Measurements from ENCODE around the gene VPS29. TPM values are rescaled to one million over a fixed set of nuclear protein-coding genes. Genes with fewer than 3 reads are reported as not detected.
"Not testable (repeated sequence)": the region's sequence is repeated elsewhere in the genome, so short reads cannot be mapped to it uniquely, and the experiment has no call there.

Gene VPS29
- polyA plus RNA-seq, 1 donor: 253 TPM

- Histone ChIP-seq H3K27ac (ENCODE audit: low read length) (peak overlapping the region; percentile 67), H3K4me1 (ENCODE audit: control insufficient read depth, insufficient read depth, low read length) (peaks cover 15% of the 10 kb centered on the region), H3K9me3 (ENCODE audit: control insufficient read depth, low read depth, low read length) (no peaks in the 10 kb centered on the region), H3K27me3 (ENCODE audit: control insufficient read depth, insufficient read depth, low read length) (no peaks in the 10 kb centered on the region), H3K4me3 (ENCODE audit: low read length) (no peak overlapping the region), H3K36me3 (ENCODE audit: control insufficient read depth, insufficient read depth, low read length) (peaks cover 15% of the 10 kb centered on the region)
- no CpG with 5 or more reads among the region's 2 CpGs for WGBS (ENCODE audit: insufficient coverage, low lambda C conversion rate)
- DNase-seq: peak; percentile 11 to 67
Measured at GRCh38 chr12:110531741-110532333, 29.9 kb upstream of the VPS29 start.

- WGBS (ENCODE audit: insufficient coverage, low lambda C conversion rate): no CpG with 5 or more reads among the region's 2 CpGs
- H3K27ac ChIP-seq (ENCODE audit: low read length): no peak overlapping the region
- no peak for DNase-seq
Measured at GRCh38 chr12:110530511-110530910, 28.6 kb upstream of the VPS29 start.

GRCh38 chr12:110528277-110528839, 26.4 kb upstream of the VPS29 start:
- H3K4me1 ChIP-seq (ENCODE audit: control insufficient read depth, insufficient read depth, low read length): peaks cover 10% of the 10 kb centered on the region
- no peaks in the 10 kb centered on the region for H3K9me3 ChIP-seq (ENCODE audit: control insufficient read depth, low read depth, low read length)
- H3K4me3 ChIP-seq (ENCODE audit: low read length): no peak overlapping the region
- H3K36me3 ChIP-seq (ENCODE audit: control insufficient read depth, insufficient read depth, low read length): peaks cover 4% of the 10 kb centered on the region
- DNase-seq: no peak
- no peak overlapping the region for H3K27ac ChIP-seq (ENCODE audit: low read length)
- WGBS (ENCODE audit: insufficient coverage, low lambda C conversion rate): no CpG with 5 or more reads among the region's 6 CpGs
- no peaks in the 10 kb centered on the region for H3K27me3 ChIP-seq (ENCODE audit: control insufficient read depth, insufficient read depth, low read length)

More at GRCh38 chr12:110530511-110530910, 28.6 kb upstream of the VPS29 start:
- H3K27me3 ChIP-seq (ENCODE audit: control insufficient read depth, insufficient read depth, low read length): no peaks in the 10 kb centered on the region
- H3K36me3 ChIP-seq (ENCODE audit: control insufficient read depth, insufficient read depth, low read length): peaks cover 7% of the 10 kb centered on the region
- H3K9me3 ChIP-seq (ENCODE audit: control insufficient read depth, low read depth, low read length): no peaks in the 10 kb centered on the region
- peaks cover 15% of the 10 kb centered on the region for H3K4me1 ChIP-seq (ENCODE audit: control insufficient read depth, insufficient read depth, low read length)
- H3K4me3 ChIP-seq (ENCODE audit: low read length): no peak overlapping the region

GRCh38 chr12:110520876-110521712, 19.2 kb upstream of the VPS29 start:
- not testable (repeated sequence) for DNase-seq; H3K27me3 ChIP-seq (ENCODE audit: control insufficient read depth, insufficient read depth, low read length); H3K9me3 ChIP-seq (ENCODE audit: control insufficient read depth, low read depth, low read length); H3K36me3 ChIP-seq (ENCODE audit: control insufficient read depth, insufficient read depth, low read length); H3K4me3 ChIP-seq (ENCODE audit: low read length); H3K27ac ChIP-seq (ENCODE audit: low read length); H3K4me1 ChIP-seq (ENCODE audit: control insufficient read depth, insufficient read depth, low read length)
- 100% methylated on average over 1 of the region's 11 CpGs for WGBS (ENCODE audit: insufficient coverage, low lambda C conversion rate)

GRCh38 chr12:110518014-110518413, 16.1 kb upstream of the VPS29 start:
- not testable (repeated sequence) for H3K27ac ChIP-seq (ENCODE audit: low read length); H3K4me1 ChIP-seq (ENCODE audit: control insufficient read depth, insufficient read depth, low read length); H3K9me3 ChIP-seq (ENCODE audit: control insufficient read depth, low read depth, low read length); DNase-seq; H3K4me3 ChIP-seq (ENCODE audit: low read length); H3K27me3 ChIP-seq (ENCODE audit: control insufficient read depth, insufficient read depth, low read length); H3K36me3 ChIP-seq (ENCODE audit: control insufficient read depth, insufficient read depth, low read length)
- WGBS (ENCODE audit: insufficient coverage, low lambda C conversion rate): no CpG with 5 or more reads among the region's 8 CpGs

GRCh38 chr12:110516995-110517394, 15.1 kb upstream of the VPS29 start:
- no peaks in the 10 kb centered on the region for H3K36me3 ChIP-seq (ENCODE audit: control insufficient read depth, insufficient read depth, low read length)
- no peaks in the 10 kb centered on the region for H3K4me1 ChIP-seq (ENCODE audit: control insufficient read depth, insufficient read depth, low read length)
- no peaks in the 10 kb centered on the region for H3K27me3 ChIP-seq (ENCODE audit: control insufficient read depth, insufficient read depth, low read length)
- H3K27ac ChIP-seq (ENCODE audit: low read length): no peak overlapping the region
- no CpG with 5 or more reads among the region's 3 CpGs for WGBS (ENCODE audit: insufficient coverage, low lambda C conversion rate)
- no peak overlapping the region for H3K4me3 ChIP-seq (ENCODE audit: low read length)
- DNase-seq: no peak
- H3K9me3 ChIP-seq (ENCODE audit: control insufficient read depth, low read depth, low read length): no peaks in the 10 kb centered on the region

- no peak overlapping the region for H3K27ac ChIP-seq (ENCODE audit: low read length)
- WGBS (ENCODE audit: insufficient coverage, low lambda C conversion rate): no CpG with 5 or more reads among the region's 1 CpG
- no peak overlapping the region for H3K4me3 ChIP-seq (ENCODE audit: low read length)
- no peaks in the 10 kb centered on the region for H3K9me3 ChIP-seq (ENCODE audit: control insufficient read depth, low read depth, low read length)
- H3K4me1 ChIP-seq (ENCODE audit: control insufficient read depth, insufficient read depth, low read length): no peaks in the 10 kb centered on the region
- no peaks in the 10 kb centered on the region for H3K36me3 ChIP-seq (ENCODE audit: control insufficient read depth, insufficient read depth, low read length)
- no peaks in the 10 kb centered on the region for H3K27me3 ChIP-seq (ENCODE audit: control insufficient read depth, insufficient read depth, low read length)
- no peak for DNase-seq
Measured at GRCh38 chr12:110514363-110514762, 12.5 kb upstream of the VPS29 start.

- WGBS (ENCODE audit: insufficient coverage, low lambda C conversion rate): 84% methylated on average over 3 of the region's 6 CpGs
Measured at GRCh38 chr12:110513842-110514241, 11.9 kb upstream of the VPS29 start.

GRCh38 chr12:110508071-110508586, 6.2 kb upstream of the VPS29 start:
- Histone ChIP-seq H3K27me3 (ENCODE audit: control insufficient read depth, insufficient read depth, low read length) (no peaks in the 10 kb centered on the region), H3K4me1 (ENCODE audit: control insufficient read depth, insufficient read depth, low read length) (no peaks in the 10 kb centered on the region), H3K36me3 (ENCODE audit: control insufficient read depth, insufficient read depth, low read length) (no peaks in the 10 kb centered on the region), H3K27ac (ENCODE audit: low read length) (no peak overlapping the region), H3K4me3 (ENCODE audit: low read length) (no peak overlapping the region), H3K9me3 (ENCODE audit: control insufficient read depth, low read depth, low read length) (no peaks in the 10 kb centered on the region)
- no CpG with 5 or more reads among the region's 4 CpGs for WGBS (ENCODE audit: insufficient coverage, low lambda C conversion rate)
- DNase-seq: no peak

More at GRCh38 chr12:110513842-110514241, 11.9 kb upstream of the VPS29 start:
- Histone ChIP-seq H3K36me3 (ENCODE audit: control insufficient read depth, insufficient read depth, low read length) (no peaks in the 10 kb centered on the region), H3K27ac (ENCODE audit: low read length) (no peak overlapping the region), H3K4me1 (ENCODE audit: control insufficient read depth, insufficient read depth, low read length) (no peaks in the 10 kb centered on the region), H3K9me3 (ENCODE audit: control insufficient read depth, low read depth, low read length) (no peaks in the 10 kb centered on the region), H3K27me3 (ENCODE audit: control insufficient read depth, insufficient read depth, low read length) (no peaks in the 10 kb centered on the region), H3K4me3 (ENCODE audit: low read length) (no peak overlapping the region)
- no peak for DNase-seq

GRCh38 chr12:110505332-110505731, 3.4 kb upstream of the VPS29 start:
- Histone ChIP-seq H3K4me3 (ENCODE audit: low read length) (no peak overlapping the region), H3K27ac (ENCODE audit: low read length) (no peak overlapping the region)
- WGBS (ENCODE audit: insufficient coverage, low lambda C conversion rate): 100% methylated on average over 1 of the region's 3 CpGs

More at GRCh38 chr12:110505332-110505731, 3.4 kb upstream of the VPS29 start:
- DNase-seq: no peak
- no peaks in the 10 kb centered on the region for H3K27me3 ChIP-seq (ENCODE audit: control insufficient read depth, insufficient read depth, low read length)
- no peaks in the 10 kb centered on the region for H3K36me3 ChIP-seq (ENCODE audit: control insufficient read depth, insufficient read depth, low read length)
- no peaks in the 10 kb centered on the region for H3K9me3 ChIP-seq (ENCODE audit: control insufficient read depth, low read depth, low read length)
- peaks cover 3% of the 10 kb centered on the region for H3K4me1 ChIP-seq (ENCODE audit: control insufficient read depth, insufficient read depth, low read length)

All from large intestine (tissue), 3 donors.